GM23338 (cell line): ENCODE measurements around the gene CPSF7. TPM values are rescaled to one million over a fixed set of nuclear protein-coding genes. Genes with fewer than 3 reads are reported as not detected.

Experiments
- CREB1 ChIP-seq: fragments of 250-450 bp; sonication (Bioruptor Pico); IDR thresholded peaks from 2 replicates; pipeline ENCODE4 v1.5.0; 2020; ENCODE audit warnings: low read depth, mild to moderate bottlenecking, moderate library complexity
- CTCF ChIP-seq, 2 experiments: fragments of 200-600 bp in 1 of 2; sonication (generic) in 1 of 2; conservative IDR thresholded peaks; 2 replicates each; pipeline versions ENCODE4 v1.5.1 to v1.6.1; 2016 to 2017; ENCODE audit warnings: antibody characterized with exemption in 2 of 2, low read depth in 2 of 2, mild to moderate bottlenecking in 2 of 2, moderate library complexity in 1 of 2
- ETS1 ChIP-seq: IDR thresholded peaks from 2 replicates; pipeline ENCODE4 v1.6.1; 2016; ENCODE audit warnings: antibody characterized with exemption
- EZH2 ChIP-seq: fragments of 200-600 bp; sonication (generic); IDR thresholded peaks from one replicate; pipeline ENCODE4 v1.8.0; 2017; ENCODE audit warnings: antibody characterized with exemption, mild to moderate bottlenecking, low read depth; ENCODE audit not compliant: unreplicated experiment
- JUNB ChIP-seq: IDR thresholded peaks from one replicate; pipeline ENCODE4 v1.6.1; 2016; ENCODE audit warnings: antibody characterized with exemption; ENCODE audit not compliant: unreplicated experiment
- NANOG ChIP-seq: IDR thresholded peaks from 2 replicates; pipeline ENCODE4 v1.6.1; 2016; ENCODE audit warnings: antibody characterized with exemption, borderline replicate concordance
- POLR2AphosphoS5 ChIP-seq: IDR thresholded peaks from 2 replicates; pipeline ENCODE4 v1.6.1; 2016; ENCODE audit warnings: antibody characterized with exemption, low read depth
- STAT1 ChIP-seq: IDR thresholded peaks from one replicate; pipeline ENCODE4 v1.6.1; 2016; ENCODE audit warnings: antibody characterized with exemption; ENCODE audit not compliant: unreplicated experiment
- ZNF114 ChIP-seq: fragments of 250-450 bp; sonication (Bioruptor Pico); IDR thresholded peaks from 2 replicates; pipeline ENCODE4 v1.5.0; 2020; ENCODE audit warnings: mild to moderate bottlenecking, moderate library complexity
- ZNF331 ChIP-seq: fragments of 250-450 bp; sonication (Bioruptor Pico); IDR thresholded peaks from 2 replicates; pipeline ENCODE4 v1.5.0; 2020; ENCODE audit warnings: low read depth, mild to moderate bottlenecking, moderate library complexity
- ZNF462 ChIP-seq: fragments of 250-450 bp; sonication (Bioruptor Pico); IDR thresholded peaks from 2 replicates; pipeline ENCODE4 v1.5.0; 2020; ENCODE audit warnings: mild to moderate bottlenecking, moderate library complexity
- polyA plus RNA-seq: library from polyadenylated mRNA; unstranded; fragments of >200 nt; fragmentation: Nextera tagmentation; extraction: Ambion mirVana; gene quantifications from 2 replicates; pipeline ENCODE4 v1.2.1, GENCODE V29; 2016
- total RNA-seq: library from RNA; depleted of rRNA; stranded (reverse); fragments of >200 nt; shearing (Covaris generic); gene quantifications from 2 replicates; pipeline ENCODE4 v1.2.3, GENCODE V29; 2014

Gene CPSF7
- total and polyA plus RNA-seq, 2 experiments from 2014 or later = 27.4 to 60.6 TPM

DNA sequence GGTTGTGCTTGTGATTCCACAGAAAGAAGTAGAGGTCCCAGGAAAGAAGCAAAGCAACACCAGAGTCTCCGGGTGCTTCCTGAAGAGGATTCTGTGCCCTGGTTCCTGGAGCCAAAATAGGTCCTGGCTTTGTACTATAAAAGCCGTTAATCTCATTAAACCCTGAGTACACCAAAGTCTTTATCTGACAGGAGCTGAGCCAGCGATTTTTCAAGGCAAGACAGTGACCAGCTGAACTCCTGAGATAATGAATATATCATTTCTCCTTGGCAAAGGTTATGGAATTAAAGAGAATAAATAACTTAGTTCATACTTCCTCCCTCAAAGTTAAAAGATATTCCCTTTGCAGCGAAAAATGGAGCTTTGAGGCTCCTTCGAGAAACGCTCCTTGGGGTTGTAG lies 62.4 kb downstream of the CPSF7 start (continued):
- TF ChIP-seq ZNF462 = no peak
- no peak for TF ChIP-seq EZH2
- no peak for TF ChIP-seq ZNF114
- no peak for TF ChIP-seq CTCF (conservative IDR thresholded peaks at IDR 0.05; ENCODE audit: low read depth in 2 of 2)
- no peak for TF ChIP-seq ETS1
- no peak for TF ChIP-seq CREB1 (CRISPR knock-in tag)
- no peak for TF ChIP-seq JUNB
- no peak for TF ChIP-seq STAT1
- no peak for TF ChIP-seq POLR2AphosphoS5
- no peak for TF ChIP-seq ZNF331 (CRISPR knock-in tag)
- no peak for TF ChIP-seq NANOG
